OCI-LY7 (cell line): ENCODE measurements around the gene RAB1B. TPM values are rescaled to one million over a fixed set of nuclear protein-coding genes. Genes with fewer than 3 reads are reported as not detected.

Experiments
- BruUV-seq: library from RNA; stranded (reverse); fragments of 400-500 nt; replicated peaks from 2 replicates; lab custom pipeline; 2021; lab: Mats Ljungman, UMichigan
- CTCF ChIA-PET: fragments of 300-600 bp; sonication (Branson Sonifier 250); formaldehyde crosslinking; loops from one replicate; lab custom pipeline; 2022; ENCODE audit warnings: antibody characterized with exemption; ENCODE audit not compliant: unreplicated experiment; lab: Charles Lee
- POLR2A ChIA-PET: fragments of 300-600 bp; sonication (Branson Sonifier 250); formaldehyde crosslinking; loops from one replicate; lab custom pipeline; 2022; ENCODE audit warnings: antibody characterized with exemption; lab: Charles Lee
- DNase-seq: peaks from one replicate; pipeline ENCODE4 v3.0.0-alpha.2; 2015; ENCODE audit warnings: low spot score
- H2AFZ ChIP-seq: fragments of 200-600 bp; sonication (generic), shearing (Covaris generic); 2 replicates; pipeline ENCODE4 v1.6.1; 2014; ENCODE audit warnings: mild to moderate bottlenecking, antibody characterized with exemption, low read length, moderate library complexity
- H3K27ac ChIP-seq: fragments of 200-600 bp; sonication (generic); 2 replicates; pipeline ENCODE4 v1.5.1; 2014; ENCODE audit warnings: mixed run types, low read depth, mild to moderate bottlenecking, moderate library complexity, low read length, inconsistent platforms; ENCODE audit not compliant: poor library complexity, severe bottlenecking
- H3K36me3 ChIP-seq: fragments of 200-600 bp; sonication (generic); 2 replicates; pipeline ENCODE4 v1.6.1; 2014; ENCODE audit warnings: mild to moderate bottlenecking, antibody characterized with exemption, low read length, moderate library complexity, mixed read lengths; ENCODE audit not compliant: insufficient read depth
- H3K4me1 ChIP-seq: fragments of 200-600 bp; sonication (generic); 2 replicates; pipeline ENCODE4 v1.5.1; 2014; ENCODE audit warnings: mild to moderate bottlenecking, low read length; ENCODE audit not compliant: insufficient read depth, poor library complexity, severe bottlenecking
- H3K4me2 ChIP-seq: fragments of 200-600 bp; sonication (generic); 2 replicates; pipeline ENCODE4 v1.6.1; 2014; ENCODE audit warnings: mild to moderate bottlenecking, low read length
- H3K4me3 ChIP-seq: fragments of 200-600 bp; sonication (generic); 2 replicates; pipeline ENCODE4 v1.5.1; 2014; ENCODE audit warnings: mild to moderate bottlenecking, low read depth, low read length; ENCODE audit not compliant: poor library complexity, severe bottlenecking
- H3K79me2 ChIP-seq: fragments of 200-600 bp; sonication (generic); 2 replicates; pipeline ENCODE4 v1.6.1; 2016; ENCODE audit warnings: low read depth, mild to moderate bottlenecking, low read length, moderate library complexity, mixed read lengths; ENCODE audit not compliant: insufficient read depth
- H3K9me2 ChIP-seq: fragments of 200-600 bp; sonication (generic); 2 replicates; pipeline ENCODE4 v1.6.1; 2016; ENCODE audit warnings: mild to moderate bottlenecking, low read length, mixed read lengths; ENCODE audit not compliant: insufficient read depth
- H3K9me3 ChIP-seq: fragments of 200-600 bp; sonication (generic); 2 replicates; pipeline ENCODE4 v1.6.1; 2014; ENCODE audit warnings: mild to moderate bottlenecking, mixed run types, low read length, mixed read lengths
- H4K20me1 ChIP-seq: fragments of 200-600 bp; sonication (generic); 2 replicates; pipeline ENCODE4 v1.6.1; 2014; ENCODE audit warnings: mild to moderate bottlenecking, antibody characterized with exemption, low read length, moderate library complexity, mixed read lengths; ENCODE audit not compliant: insufficient read depth
- CTCF ChIP-seq: fragments of 200-600 bp; sonication (generic); conservative IDR thresholded peaks from 2 replicates; pipeline ENCODE4 v1.5.1; 2014; ENCODE audit warnings: mild to moderate bottlenecking, antibody characterized with exemption, low read length, moderate library complexity, mixed read lengths
- EZH2phosphoT487 ChIP-seq: fragments of 200-600 bp; sonication (generic); IDR thresholded peaks from 2 replicates; pipeline ENCODE4 v1.6.1; 2018; ENCODE audit warnings: low read depth, borderline replicate concordance, mild to moderate bottlenecking, mixed run types, antibody characterized with exemption, low read length, moderate library complexity, mixed read lengths
- intact Hi-C: fragments of 100-400 bp; cut with micrococcal nuclease; formaldehyde crosslinking; loops from one replicate; pipeline ENCODE4 v1.10.0; 2022; ENCODE audit not compliant: unreplicated experiment
- total RNA-seq, 2 experiments: library from RNA; depleted of rRNA in 1 of 2; stranded (reverse); fragments of >200 nt in 1 of 2; shearing (Covaris generic) in 1 of 2; gene quantifications; 2 replicates each; pipeline ENCODE4 v1.2.3, GENCODE V29; 2014 to 2022

The RAB1B gene
- total RNA-seq, 2 experiments from 2014 or later, result 77.7 to 81.8 TPM

GRCh38 chr11:66230978-66231377, 37.5 kb upstream of the RAB1B start:
- H3K9me3 ChIP-seq, result no peaks in the 10 kb centered on the region
- POLR2A ChIA-PET, result no interaction called here

GRCh38 chr11:66231561-66231960, 36.9 kb upstream of the RAB1B start:
- DNase-seq, result no peak
- ChIA-PET CTCF (no interaction called here), POLR2A (no interaction called here)
- Histone ChIP-seq H3K36me3 (no peaks in the 10 kb centered on the region), H3K4me2 (no peak overlapping the region), H3K4me1 (no peaks in the 10 kb centered on the region), H3K4me3 (no peak overlapping the region), H4K20me1 (no peaks in the 10 kb centered on the region), H3K27ac (no peak overlapping the region), H3K9me2 (no peaks in the 10 kb centered on the region), H2AFZ (no peak overlapping the region), H3K9me3 (no peaks in the 10 kb centered on the region), H3K79me2 (no peaks in the 10 kb centered on the region)
- intact Hi-C loops, result no loop called here
- no TSS peak for BruUV-seq
- no peak for TF ChIP-seq EZH2phosphoT487
- no peak for TF ChIP-seq CTCF

More at GRCh38 chr11:66230978-66231377, 37.5 kb upstream of the RAB1B start:
- intact Hi-C loops, result no loop called here
- no peak overlapping the region for H2AFZ ChIP-seq
- H3K9me2 ChIP-seq, result no peaks in the 10 kb centered on the region
- TF ChIP-seq EZH2phosphoT487, result no peak
- no peaks in the 10 kb centered on the region for H3K79me2 ChIP-seq
- H3K4me2 ChIP-seq, result no peak overlapping the region
- CTCF ChIA-PET, result no interaction called here
- no peaks in the 10 kb centered on the region for H4K20me1 ChIP-seq
- no peaks in the 10 kb centered on the region for H3K36me3 ChIP-seq
- H3K27ac ChIP-seq, result no peak overlapping the region
- no peaks in the 10 kb centered on the region for H3K4me1 ChIP-seq
- BruUV-seq, result no TSS peak
- H3K4me3 ChIP-seq, result no peak overlapping the region
- no peak for DNase-seq

GRCh38 chr11:66232769-66233168, 35.7 kb upstream of the RAB1B start:
- DNase-seq, result no peak
- TF ChIP-seq EZH2phosphoT487 (no peak), CTCF (no peak)
- BruUV-seq, result no TSS peak
- Histone ChIP-seq H3K9me3 (no peaks in the 10 kb centered on the region), H2AFZ (no peak overlapping the region), H3K4me2 (no peak overlapping the region), H3K9me2 (no peaks in the 10 kb centered on the region), H4K20me1 (no peaks in the 10 kb centered on the region), H3K27ac (no peak overlapping the region), H3K36me3 (no peaks in the 10 kb centered on the region), H3K79me2 (no peaks in the 10 kb centered on the region), H3K4me1 (no peaks in the 10 kb centered on the region), H3K4me3 (no peak overlapping the region)
- intact Hi-C loops, result no loop called here
- POLR2A ChIA-PET, result no interaction called here
- CTCF ChIA-PET, result no interaction called here
